ENCODE data around the gene B3GNT3.
"Not testable (repeated sequence)": the region's sequence is repeated elsewhere in the genome, so short reads cannot be mapped to it uniquely, and the experiment has no call there.

B3GNT3 gene

GRCh38 chr19:17797424-17798201 lies 2.7 kb downstream of the B3GNT3 start:
- no peak for DNase-seq

- DNase-seq = not testable (repeated sequence)
These were observed 3.7 kb downstream of the B3GNT3 start for GRCh38 chr19:17798599-17798998.

- no peak for DNase-seq
These were observed 7.4 kb downstream of the B3GNT3 start for GRCh38 chr19:17802137-17802858.

- DNase-seq = no peak
These were observed 8.4 kb downstream of the B3GNT3 start for GRCh38 chr19:17803264-17803896.

GRCh38 chr19:17805427-17805826 lies 10.5 kb downstream of the B3GNT3 start:
- DNase-seq = no peak

GRCh38 chr19:17806945-17807344 lies 12.0 kb downstream of the B3GNT3 start:
- no peak for DNase-seq

GRCh38 chr19:17807731-17808316 lies 12.9 kb downstream of the B3GNT3 start:
- DNase-seq = no peak

GRCh38 chr19:17811103-17811502 lies 16.2 kb downstream of the B3GNT3 start:
- DNase-seq = no peak

GRCh38 chr19:17811681-17812080 lies 16.7 kb downstream of the B3GNT3 start:
- no peak for DNase-seq

GRCh38 chr19:17812099-17812498 lies 17.2 kb downstream of the B3GNT3 start:
- no peak for DNase-seq

GRCh38 chr19:17817668-17818363 lies 22.9 kb downstream of the B3GNT3 start:
- no peak for DNase-seq

GRCh38 chr19:17821190-17821589 lies 26.3 kb downstream of the B3GNT3 start, which contains the start of gene INSL3:
Gene INSL3, minus strand, starts transcription at chr19:17821519. Its CDS starts 13 bp downstream, at chr19:17821506.
- no peak for DNase-seq

GRCh38 chr19:17824339-17824738 lies 29.4 kb downstream of the B3GNT3 start:
- DNase-seq = no peak

GRCh38 chr19:17826508-17827056 lies 31.6 kb downstream of the B3GNT3 start:
- DNase-seq = no peak

- peak; percentile 22 for DNase-seq
These were observed 35.1 kb downstream of the B3GNT3 start for GRCh38 chr19:17829855-17830566.

GRCh38 chr19:17830567-17831418 lies 35.9 kb downstream of the B3GNT3 start:
- peak; percentile 28 for DNase-seq

GRCh38 chr19:17831419-17831888 lies 36.5 kb downstream of the B3GNT3 start:
- no peak for DNase-seq

- no peak for DNase-seq
These were observed 37.7 kb downstream of the B3GNT3 start for GRCh38 chr19:17832443-17833208.

- DNase-seq = no peak
These were observed 39.6 kb downstream of the B3GNT3 start for GRCh38 chr19:17834350-17835181.
